H9 (cell line): ENCODE results near the gene POLR3C. TPM values are rescaled to one million over a fixed set of nuclear protein-coding genes. Genes with fewer than 3 reads are reported as not detected.

ENCODE experiments used
- DNase-seq: peaks from one replicate; pipeline ENCODE4 v3.0.0-alpha.2; 2017
- H2AFZ ChIP-seq: one replicate; pipeline ENCODE4 v1.6.1; 2013; ENCODE audit warnings: mild to moderate bottlenecking, low read length, control low read depth, moderate library complexity
- H2AK5ac ChIP-seq: 2 replicates; pipeline ENCODE4 v1.6.1; 2013; ENCODE audit warnings: low read length, control low read depth, mixed read lengths; ENCODE audit not compliant: insufficient read length
- H2BK120ac ChIP-seq: one replicate; pipeline ENCODE4 v1.6.1; 2013; ENCODE audit warnings: low read depth, mild to moderate bottlenecking, low read length, control low read depth, inconsistent platforms; ENCODE audit not compliant: poor library complexity, severe bottlenecking
- H2BK12ac ChIP-seq: 2 replicates; pipeline ENCODE4 v1.6.1; 2013; ENCODE audit warnings: low read length, control low read depth, mixed read lengths, low read depth; ENCODE audit not compliant: insufficient read length
- H2BK15ac ChIP-seq: 2 replicates; pipeline ENCODE4 v1.6.1; 2013; ENCODE audit warnings: low read depth, low read length, control low read depth
- H2BK20ac ChIP-seq: one replicate; pipeline ENCODE4 v1.6.1; 2013; ENCODE audit warnings: low read depth, mild to moderate bottlenecking, low read length, control low read depth, inconsistent platforms; ENCODE audit not compliant: poor library complexity, severe bottlenecking
- H2BK5ac ChIP-seq: 2 replicates; pipeline ENCODE4 v1.6.1; 2013; ENCODE audit warnings: low read length, control low read depth, mixed read lengths; ENCODE audit not compliant: insufficient read length
- H3K14ac ChIP-seq: 2 replicates; pipeline ENCODE4 v1.6.1; 2013; ENCODE audit warnings: low read length, control low read depth; ENCODE audit not compliant: insufficient read depth
- H3K18ac ChIP-seq: 2 replicates; pipeline ENCODE4 v1.6.1; 2013; ENCODE audit warnings: low read depth, mild to moderate bottlenecking, mixed read lengths, low read length, control low read depth; ENCODE audit not compliant: insufficient read length
- H3K23ac ChIP-seq: 2 replicates; pipeline ENCODE4 v1.6.1; 2013; ENCODE audit warnings: low read length, control low read depth, mixed read lengths, low read depth; ENCODE audit not compliant: insufficient read length
- H3K23me2 ChIP-seq: 2 replicates; pipeline ENCODE4 v1.6.1; 2013; ENCODE audit warnings: low read depth, mild to moderate bottlenecking, mixed read lengths, low read length, control low read depth; ENCODE audit not compliant: insufficient read length, poor library complexity, severe bottlenecking
- H3K27ac ChIP-seq: 2 replicates; pipeline ENCODE4 v1.5.1; 2013; ENCODE audit warnings: low read length, control low read depth, mixed read lengths, low read depth; ENCODE audit not compliant: insufficient read length
- H3K27me3 ChIP-seq: 2 replicates; pipeline ENCODE4 v1.6.1; 2013; ENCODE audit warnings: low read length, control low read depth, inconsistent platforms; ENCODE audit not compliant: insufficient read depth
- H3K4ac ChIP-seq: 2 replicates; pipeline ENCODE4 v1.6.1; 2013; ENCODE audit warnings: low read depth, mild to moderate bottlenecking, control low read depth, inconsistent platforms, low read length, moderate library complexity
- H3K4me1 ChIP-seq: 2 replicates; pipeline ENCODE4 v1.6.1; 2013; ENCODE audit warnings: low read length, control low read depth, inconsistent platforms; ENCODE audit not compliant: insufficient read depth
- H3K4me2 ChIP-seq: 2 replicates; pipeline ENCODE4 v1.6.1; 2013; ENCODE audit warnings: low read length, control low read depth, mixed read lengths; ENCODE audit not compliant: insufficient read length, insufficient read depth
- H3K56ac ChIP-seq: 2 replicates; pipeline ENCODE4 v1.6.1; 2013; ENCODE audit warnings: low read depth, mild to moderate bottlenecking, mixed read lengths, low read length, control low read depth; ENCODE audit not compliant: insufficient read length
- H3K79me1 ChIP-seq: 2 replicates; pipeline ENCODE4 v1.6.1; 2013; ENCODE audit warnings: low read depth, mild to moderate bottlenecking, moderate library complexity, low read length, control low read depth, inconsistent platforms; ENCODE audit not compliant: insufficient read depth, poor library complexity, severe bottlenecking
- H3K79me2 ChIP-seq: 2 replicates; pipeline ENCODE4 v1.6.1; 2013; ENCODE audit warnings: low read length, control low read depth, inconsistent platforms; ENCODE audit not compliant: insufficient read depth
- H3K9ac ChIP-seq: 2 replicates; pipeline ENCODE4 v1.6.1; 2013; ENCODE audit warnings: low read length, control low read depth, mixed read lengths; ENCODE audit not compliant: insufficient read length; ENCODE audit errors: extremely low read depth
- H3K9me3 ChIP-seq: one replicate; pipeline ENCODE4 v1.6.1; 2013; ENCODE audit warnings: low read depth, low read length, inconsistent platforms; ENCODE audit not compliant: control insufficient read depth
- H3T11ph ChIP-seq: one replicate; pipeline ENCODE4 v1.6.1; 2013; ENCODE audit warnings: mild to moderate bottlenecking, low read length, control low read depth, inconsistent platforms
- H4K20me1 ChIP-seq: one replicate; pipeline ENCODE4 v1.6.1; 2013; ENCODE audit not compliant: control insufficient read depth, insufficient read length, insufficient read depth
- H4K5ac ChIP-seq: 2 replicates; pipeline ENCODE4 v1.6.1; 2013; ENCODE audit warnings: low read depth, mild to moderate bottlenecking, mixed read lengths, low read length, control low read depth; ENCODE audit not compliant: insufficient read length
- H4K8ac ChIP-seq: replicated peaks from 2 replicates; pipeline ENCODE4 v1.6.1; 2013; ENCODE audit warnings: low read length, control low read depth, mixed read lengths, low read depth; ENCODE audit not compliant: insufficient read length
- H4K91ac ChIP-seq: 2 replicates; pipeline ENCODE4 v1.6.1; 2013; ENCODE audit warnings: low read depth, mild to moderate bottlenecking, moderate library complexity, mixed read lengths, low read length, control low read depth; ENCODE audit not compliant: insufficient read length
- H3K27ac Mint-ChIP-seq, 3 experiments: 2 replicates in 2 of 3; 3 replicates in 1 of 3; pipeline ENCODE4 v1.8.0; 2020 to 2021; ENCODE audit warnings: mixed read lengths in 3 of 3, mild to moderate bottlenecking in 1 of 3, moderate library complexity in 1 of 3
- H3K27me3 Mint-ChIP-seq: 2 replicates; pipeline ENCODE4 v1.8.0; 2021; ENCODE audit warnings: low read depth, mild to moderate bottlenecking, moderate library complexity, mixed read lengths
- H3K36me3 Mint-ChIP-seq, 3 experiments: 2 replicates in 2 of 3; 3 replicates in 1 of 3; pipeline ENCODE4 v1.8.0; 2020 to 2021; ENCODE audit warnings: low read depth in 3 of 3, mixed read lengths in 3 of 3; ENCODE audit not compliant: insufficient read depth in 1 of 3
- H3K4me1 Mint-ChIP-seq, 2 experiments: 2 replicates each; pipeline ENCODE4 v1.8.0; 2020; ENCODE audit warnings: mixed read lengths in 2 of 2
- H3K4me3 Mint-ChIP-seq, 2 experiments: 2 replicates in 1 of 2; 3 replicates in 1 of 2; pipeline ENCODE4 v1.8.0; 2020 to 2021; ENCODE audit warnings: mild to moderate bottlenecking in 2 of 2, mixed read lengths in 2 of 2, moderate library complexity in 1 of 2
- H3K9me3 Mint-ChIP-seq, 2 experiments: 2 replicates in 1 of 2; 3 replicates in 1 of 2; pipeline ENCODE4 v1.8.0; 2020; ENCODE audit warnings: mild to moderate bottlenecking in 2 of 2, mixed read lengths in 2 of 2, moderate library complexity in 1 of 2
- CTCF ChIP-seq: fragments of 200-600 bp; sonication (generic); conservative IDR thresholded peaks from 3 replicates; pipeline ENCODE4 v1.8.0; 2021; ENCODE audit warnings: antibody characterized with exemption, mild to moderate bottlenecking
- WGBS: extraction: QIAGEN DNeasy Blood & Tissue Kit; methylation state at CpG from one replicate; pipeline ENCODE4 v1.1.7; 2013; ENCODE audit warnings: missing lambda C conversion rate, low lambda C conversion rate, mixed read lengths; ENCODE audit not compliant: insufficient read length; ENCODE audit errors: extremely low coverage; 5-methylcytosine and 5-hydroxymethylcytosine counted together
- total RNA-seq: library from RNA; stranded (reverse); gene quantifications from 2 replicates; pipeline ENCODE4 v1.2.1, GENCODE V29; 2021

The POLR3C gene
- total RNA-seq, 1 experiment from 2014 or later, result 37.2 TPM

DNA sequence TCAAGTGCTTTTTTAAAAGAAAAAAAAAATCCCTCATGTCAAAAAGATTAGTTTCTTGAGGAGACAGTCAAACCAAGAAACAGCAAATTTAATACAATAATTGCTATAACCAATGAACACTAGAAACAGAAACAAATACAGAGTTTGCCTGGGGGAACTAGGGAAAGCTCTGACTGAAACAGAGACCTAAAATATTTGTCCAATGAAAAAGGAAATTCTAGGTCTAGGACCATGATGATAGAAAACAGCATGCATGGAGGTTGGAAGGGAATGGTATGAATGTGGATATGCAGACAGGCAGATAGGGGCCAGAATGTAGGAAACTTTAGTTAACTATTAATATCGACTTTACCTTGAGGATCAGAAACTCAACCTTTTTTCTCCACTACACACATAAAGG is 31.5 kb upstream of the POLR3C start:
- H3K4me3 Mint-ChIP-seq, result no peak overlapping the region

More for the DNA sequence above, 31.5 kb upstream of the POLR3C start:
- Mint-ChIP-seq H3K9me3 (peaks cover 12 to 13% of the 10 kb centered on the region in 2 experiments), H3K4me1 (no peaks in the 10 kb centered on the region), H3K27me3 (no peaks in the 10 kb centered on the region), H3K27ac (no peak overlapping the region; a peak in 1 of 7 replicates), H3K36me3 (peaks cover 15 to 40% (median 23%) of the 10 kb centered on the region in 3 experiments)
- Histone ChIP-seq H3T11ph (no peak overlapping the region), H4K5ac (no peak overlapping the region), H3K23me2 (no peaks in the 10 kb centered on the region), H3K4ac (no peak overlapping the region), H3K9ac (no peak overlapping the region), H3K23ac (no peak overlapping the region), H2BK5ac (no peak overlapping the region), H3K4me2 (no peak overlapping the region), H2AK5ac (no peak overlapping the region), H3K9me3 (peaks cover 9% of the 10 kb centered on the region), H3K4me1 (no peaks in the 10 kb centered on the region), H3K14ac (no peak overlapping the region), H3K18ac (no peak overlapping the region), H2AFZ (no peak overlapping the region), H3K27ac (no peak overlapping the region), H4K91ac (no peak overlapping the region), H2BK120ac (no peak overlapping the region), H3K79me2 (no peaks in the 10 kb centered on the region), H2BK12ac (no peak overlapping the region), H3K79me1 (no peaks in the 10 kb centered on the region), H3K27me3 (no peaks in the 10 kb centered on the region), H3K56ac (no peak overlapping the region), H2BK15ac (no peak overlapping the region), H4K8ac (no peak overlapping the region), H4K20me1 (no peaks in the 10 kb centered on the region), H2BK20ac (no peak overlapping the region)
- TF ChIP-seq CTCF, result no peak
- WGBS, result no CpG with 5 or more reads among the region's 1 CpG
- no peak for DNase-seq
